GM19239 (cell line): ENCODE results near the gene TMEM11.

Experiments
- DNase-seq: peaks from one replicate; pipeline ENCODE4 v3.0.0; 2011; ENCODE audit warnings: low spot score; ENCODE audit not compliant: insufficient read length
- FAIRE-seq: peaks from 2 replicates; lab custom pipeline; 2011; peaks lifted over from hg19 to GRCh38; lab: Jason Lieb, UNC

The TMEM11 gene

DNA sequence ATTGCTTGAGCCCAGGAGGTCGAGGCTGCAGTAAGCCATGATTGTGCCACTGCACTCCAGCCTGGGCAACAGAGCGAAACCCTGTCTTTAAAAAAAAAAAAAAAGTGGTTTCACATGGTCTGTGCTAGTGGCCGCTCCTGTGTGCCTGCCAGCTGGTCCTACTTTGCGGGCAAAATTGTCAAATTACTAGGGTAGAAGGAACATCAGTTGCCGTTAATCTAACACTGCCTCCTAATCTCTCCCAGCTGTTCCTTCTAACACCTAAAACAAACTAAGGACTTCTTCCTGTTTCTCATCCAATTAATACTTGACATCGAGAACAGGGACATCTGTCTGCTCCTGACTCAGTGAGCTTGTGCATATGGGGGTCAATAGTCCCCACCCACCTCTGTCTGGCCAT lies 23.9 kb downstream of the TMEM11 start:
- FAIRE-seq (no peak), DNase-seq (no peak)

GRCh38 chr17:21189361-21189760 lies 24.6 kb downstream of the TMEM11 start:
- FAIRE-seq (no peak), DNase-seq (no peak)

DNA sequence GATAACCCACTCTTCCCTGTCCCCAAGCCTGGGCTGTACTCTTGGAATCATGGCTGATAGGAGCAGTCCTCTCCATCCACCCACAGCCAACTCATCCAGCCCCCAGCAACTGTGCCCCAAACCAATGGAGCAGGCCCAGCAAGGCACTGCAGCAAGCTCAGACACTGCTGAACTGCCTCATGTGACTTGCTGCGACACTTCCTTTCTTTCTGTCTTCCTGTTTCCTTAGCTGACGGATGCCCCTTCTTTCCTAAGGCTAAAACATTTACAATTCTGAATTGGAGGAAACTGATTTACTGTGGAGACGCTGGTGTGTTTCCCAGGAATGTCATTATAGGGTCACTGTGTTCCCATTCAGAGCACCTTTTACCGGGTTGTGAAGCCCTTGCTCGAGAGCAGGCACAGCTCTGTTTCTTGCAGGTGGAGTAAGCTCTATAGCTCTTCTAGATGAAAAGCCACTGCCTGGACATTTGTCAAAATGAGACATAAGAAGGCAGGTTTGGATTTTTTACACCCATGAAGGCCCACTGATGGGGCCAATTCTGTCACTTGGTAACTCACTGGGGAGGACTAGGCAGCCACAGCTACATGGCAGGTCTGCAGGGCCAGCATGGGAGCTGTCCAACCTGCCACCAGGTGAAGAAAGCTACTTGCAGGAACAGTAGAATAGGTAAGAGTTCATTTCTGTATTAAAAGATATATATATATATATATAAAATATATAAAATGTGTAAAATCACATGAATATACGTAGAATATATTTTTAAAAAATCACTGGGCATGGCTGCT lies 27.4 kb downstream of the TMEM11 start:
- FAIRE-seq (no peak), DNase-seq (no peak)

DNA sequence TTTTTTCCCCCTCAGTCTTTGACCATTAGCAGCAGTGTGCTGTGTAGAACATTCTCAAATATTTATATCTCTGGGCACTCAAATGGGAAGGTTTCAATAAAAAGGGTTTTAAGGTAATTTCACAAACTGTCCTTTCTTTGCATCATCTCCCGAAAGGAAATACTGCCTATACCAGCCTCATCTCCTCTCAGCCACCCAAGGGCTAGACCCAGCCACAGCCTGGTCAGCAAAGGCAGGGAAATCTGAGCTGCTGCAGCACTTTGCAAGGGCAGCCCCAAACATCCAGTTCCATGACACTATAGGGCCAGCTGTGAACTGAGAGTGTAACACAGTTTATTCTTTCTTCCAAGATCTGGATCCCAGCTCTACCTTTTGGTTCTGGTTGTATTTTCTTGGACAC lies 28.9 kb downstream of the TMEM11 start:
- FAIRE-seq = no peak

DNA sequence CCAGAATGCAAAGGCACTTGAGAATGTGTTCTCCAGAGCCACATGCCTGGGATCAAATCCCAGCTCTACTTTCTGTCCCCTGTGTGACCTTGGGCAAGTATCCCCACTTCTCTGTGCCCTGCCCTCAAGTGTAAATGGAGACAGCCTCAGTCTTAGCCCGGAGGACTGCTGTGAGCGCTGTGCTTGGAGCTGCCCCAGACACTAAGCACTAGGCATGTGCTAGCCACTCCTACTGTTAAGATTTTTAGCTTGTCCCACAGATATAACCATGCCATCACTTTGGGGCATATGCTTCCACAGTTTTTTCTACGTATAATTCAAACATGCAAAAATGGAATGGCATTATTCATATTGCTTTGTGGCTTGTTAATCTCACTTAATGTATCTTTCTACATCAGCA lies 29.4 kb downstream of the TMEM11 start:
- FAIRE-seq = no peak
- DNase-seq = no peak

More for the DNA sequence above, 28.9 kb downstream of the TMEM11 start:
- DNase-seq = no peak

- DNase-seq (no peak), FAIRE-seq (no peak)
These were observed 30.5 kb downstream of the TMEM11 start for GRCh38 chr17:21183468-21183867.

- no peak for FAIRE-seq
- no peak for DNase-seq
These were observed 35.9 kb downstream of the TMEM11 start for GRCh38 chr17:21177854-21178600.

- FAIRE-seq = no peak
These were observed 36.6 kb downstream of the TMEM11 start for GRCh38 chr17:21177401-21177800.

DNA sequence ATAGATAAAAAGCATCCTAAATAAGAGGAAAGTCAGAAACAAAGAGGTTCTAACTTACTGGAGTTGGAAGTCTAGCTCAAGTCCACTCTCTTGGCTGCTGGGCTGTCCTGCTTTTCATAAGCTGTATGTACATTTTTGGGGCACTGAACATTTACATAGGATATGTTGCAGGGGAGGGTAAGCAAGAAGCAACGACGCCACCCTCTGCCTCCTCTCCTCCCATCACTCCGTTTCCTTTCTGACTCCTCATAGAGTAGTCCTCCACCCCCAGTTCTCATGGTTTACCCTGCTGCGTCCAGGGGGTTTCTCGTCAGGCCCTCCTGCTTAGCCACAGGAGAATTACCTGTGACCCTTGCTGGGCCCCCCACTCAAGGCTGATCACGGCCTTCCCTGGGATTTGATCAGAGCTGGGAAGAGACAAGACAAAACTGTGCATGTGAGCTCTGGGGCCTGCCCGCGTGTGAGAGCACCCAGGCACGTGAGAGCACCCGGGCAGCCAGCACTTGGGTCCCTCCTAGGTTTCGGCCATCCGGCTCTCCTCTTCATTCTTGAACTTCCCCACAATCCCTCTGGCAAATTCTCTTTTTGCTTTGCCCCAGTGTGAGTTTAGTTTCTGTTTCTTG lies 37.1 kb downstream of the TMEM11 start:
- no peak for DNase-seq
- FAIRE-seq = no peak

More at GRCh38 chr17:21177401-21177800, 36.6 kb downstream of the TMEM11 start:
- no peak for DNase-seq

DNA sequence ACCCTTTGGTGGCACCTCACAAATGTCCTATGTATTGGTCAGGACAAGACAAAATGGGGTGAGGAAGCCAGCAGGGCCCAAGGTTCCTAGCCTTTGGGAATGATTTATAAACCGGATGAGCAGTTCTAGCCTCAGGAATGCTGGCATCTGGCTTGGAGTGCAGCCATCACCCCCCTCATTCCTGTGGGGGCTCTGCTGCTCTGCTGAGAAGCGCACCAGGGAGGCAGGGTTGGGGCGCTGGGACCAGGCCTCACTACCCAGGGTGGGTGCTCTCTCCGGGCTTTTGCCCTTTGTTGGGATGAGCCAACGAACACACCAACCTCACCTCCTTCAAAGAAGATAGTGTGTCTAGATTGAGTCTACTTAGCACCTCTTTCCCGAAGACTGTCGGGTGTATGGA lies 39.2 kb downstream of the TMEM11 start:
- FAIRE-seq (no peak), DNase-seq (no peak)

GRCh38 chr17:21174186-21174585 lies 39.8 kb downstream of the TMEM11 start:
- no peak for DNase-seq
- no peak for FAIRE-seq

GRCh38 chr17:21173543-21173942 lies 40.4 kb downstream of the TMEM11 start:
- DNase-seq (no peak), FAIRE-seq (no peak)

GRCh38 chr17:21172846-21173245 lies 41.1 kb downstream of the TMEM11 start:
- FAIRE-seq = no peak
- DNase-seq = no peak

- DNase-seq = no peak
- FAIRE-seq = no peak
These were observed 41.9 kb downstream of the TMEM11 start for GRCh38 chr17:21171970-21172510.

DNA sequence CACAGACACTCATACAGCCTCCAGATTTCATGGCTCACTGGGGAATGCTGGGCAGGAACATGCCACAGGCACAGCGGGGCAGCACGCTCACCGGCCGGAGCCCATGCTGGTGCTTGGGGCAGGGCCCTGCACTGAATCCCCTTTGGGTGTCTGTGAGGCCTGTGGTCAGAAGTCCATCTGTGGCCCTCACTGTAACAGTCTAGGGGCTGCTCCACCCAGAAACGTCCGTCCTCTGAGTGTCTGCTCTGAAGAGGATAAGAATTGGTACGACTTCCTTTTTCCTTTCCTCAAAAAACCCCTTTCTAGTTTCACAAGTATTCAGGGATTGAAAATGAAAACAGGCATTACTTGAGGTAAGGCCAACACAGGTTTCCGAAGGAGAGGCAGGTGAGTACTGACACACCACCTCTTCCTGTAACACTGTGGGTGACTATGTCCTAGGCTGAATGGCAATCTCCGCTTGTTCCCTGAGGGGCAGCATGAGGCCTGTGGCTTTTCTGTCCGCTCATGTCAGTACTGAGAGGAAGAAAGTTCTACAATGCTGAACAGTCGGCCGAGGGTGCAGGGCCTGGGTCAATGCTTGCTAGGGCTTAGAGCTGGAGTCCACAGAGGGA lies 42.5 kb downstream of the TMEM11 start:
- FAIRE-seq = peak; percentile 80

DNA sequence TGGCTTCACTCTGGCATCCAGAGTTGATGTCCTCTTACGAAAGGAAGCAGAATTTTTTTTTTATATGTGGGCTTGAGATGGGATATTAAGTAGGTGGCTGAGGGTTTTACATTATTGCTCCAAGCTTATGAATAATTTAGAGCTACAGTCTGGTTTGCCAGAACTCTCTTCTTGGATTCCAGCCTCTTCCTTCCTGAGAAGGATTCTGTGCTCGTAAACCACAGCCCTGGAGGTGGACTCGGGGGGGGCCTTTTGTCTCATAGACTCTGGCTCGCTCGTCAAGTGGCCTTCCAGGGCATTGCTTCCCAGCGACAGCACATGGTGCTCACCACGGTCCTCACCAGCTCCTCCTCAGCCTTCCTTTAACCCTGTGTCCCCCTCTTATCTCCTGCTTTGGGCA lies 43.2 kb downstream of the TMEM11 start:
- no peak for DNase-seq
- no peak for FAIRE-seq

More for the DNA sequence above, 42.5 kb downstream of the TMEM11 start:
- peak; percentile 69 for DNase-seq

GRCh38 chr17:21169496-21169895 lies 44.5 kb downstream of the TMEM11 start:
- DNase-seq (no peak), FAIRE-seq (no peak)

DNA sequence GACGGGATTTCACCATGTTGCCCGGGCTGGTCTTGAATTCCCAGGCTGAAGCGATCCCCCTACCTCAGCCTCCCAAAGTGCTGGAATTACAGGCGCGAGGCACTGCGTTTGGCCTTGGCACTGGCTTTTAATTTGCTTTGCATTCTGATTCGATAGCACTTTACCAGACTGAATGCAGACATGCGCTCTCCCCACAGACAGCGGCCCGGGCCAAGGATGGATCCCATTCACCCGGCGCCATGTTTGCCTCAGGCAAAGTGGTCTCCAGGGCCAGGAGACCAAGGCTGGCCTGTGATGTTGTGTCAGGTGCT lies 45.5 kb downstream of the TMEM11 start:
- DNase-seq = no peak
- no peak for FAIRE-seq

GRCh38 chr17:21167303-21167702 lies 46.7 kb downstream of the TMEM11 start:
- no peak for DNase-seq

GRCh38 chr17:21166595-21167210 lies 47.3 kb downstream of the TMEM11 start:
- no peak for FAIRE-seq

More at GRCh38 chr17:21167303-21167702, 46.7 kb downstream of the TMEM11 start:
- no peak for FAIRE-seq

More at GRCh38 chr17:21166595-21167210, 47.3 kb downstream of the TMEM11 start:
- no peak for DNase-seq
